Breast epithelium (tissue), 4 donors: Measurements from ENCODE around the gene SLC25A27. TPM values are rescaled to one million over a fixed set of nuclear protein-coding genes. Genes with fewer than 3 reads are reported as not detected.
A peak's percentile ranks its signal among the peaks of the same experiment; 100 is the strongest.

Experiments used
- DNase-seq, 2 donors: peaks; one replicate each; pipeline ENCODE4 v3.0.0-alpha.2; 2019; ENCODE audit warnings: low spot score in 2 of 2
- H3K27ac ChIP-seq, 2 donors: fragments of 200-600 bp; sonication (generic) in 1 of 2; one replicate each; pipeline ENCODE4 v1.5.1; 2016 to 2019; ENCODE audit warnings: mild to moderate bottlenecking in 1 of 2
- H3K27me3 ChIP-seq, 2 donors: fragments of 200-600 bp; sonication (generic) in 1 of 2; one replicate each; pipeline versions ENCODE4 v1.5.1 to v1.6.0; 2017 to 2019; ENCODE audit warnings: control low read depth in 1 of 2, mild to moderate bottlenecking in 1 of 2
- H3K36me3 ChIP-seq: fragments of 200-600 bp; one replicate; pipeline ENCODE4 v1.5.1; 2019
- H3K4me1 ChIP-seq, 2 donors: fragments of 200-600 bp; sonication (generic); one replicate each; pipeline ENCODE4 v1.5.1; 2016 to 2019; ENCODE audit warnings: control low read depth in 1 of 2
- H3K4me3 ChIP-seq, 3 donors: fragments of 200-600 bp; sonication (generic); 1 replicate in 2 of 3; 2 replicates in 1 of 3; pipeline ENCODE4 v1.5.1; 2016 to 2019; ENCODE audit warnings: mild to moderate bottlenecking in 3 of 3, moderate library complexity in 2 of 3
- H3K9me3 ChIP-seq, 2 donors: fragments of 200-600 bp; sonication (generic) in 1 of 2; one replicate each; pipeline ENCODE4 v1.5.1; 2016 to 2019; ENCODE audit warnings: control low read depth in 1 of 2
- POLR2A ChIP-seq: fragments of 450-650 bp; IDR thresholded peaks from one replicate; pipeline ENCODE4 v1.6.1; 2016; ENCODE audit warnings: antibody characterized with exemption, mild to moderate bottlenecking, moderate library complexity
- POLR2AphosphoS5 ChIP-seq, 3 donors: sonication (generic); formaldehyde crosslinking; IDR thresholded peaks; one replicate each; pipeline ENCODE4 v1.6.1; 2017; ENCODE audit warnings: antibody characterized with exemption in 3 of 3
- intact Hi-C: fragments of 100-400 bp; cut with DNase I; formaldehyde crosslinking; loops from one replicate; pipeline ENCODE4 v1.15.1; 2023; ENCODE audit warnings: low total_unique reads
- total RNA-seq, 3 donors: library from RNA; depleted of rRNA; stranded (reverse); fragments of >200 nt; gene quantifications; one replicate each; pipeline ENCODE4 v1.1.0, GENCODE V29; 2016
- TF ChIP-seq, protein P1 (sequence below), 3 donors: fragments of 450-650 bp; IDR thresholded peaks; one replicate each; pipeline ENCODE4 v1.5.1; 2016 to 2017; ENCODE audit warnings: antibody characterized with exemption in 3 of 3, mild to moderate bottlenecking in 3 of 3, moderate library complexity in 3 of 3

Gene SLC25A27
- total RNA-seq, 3 donors from 2014 or later, result 27.0 to 81.7 (median 37.4) TPM

DNA sequence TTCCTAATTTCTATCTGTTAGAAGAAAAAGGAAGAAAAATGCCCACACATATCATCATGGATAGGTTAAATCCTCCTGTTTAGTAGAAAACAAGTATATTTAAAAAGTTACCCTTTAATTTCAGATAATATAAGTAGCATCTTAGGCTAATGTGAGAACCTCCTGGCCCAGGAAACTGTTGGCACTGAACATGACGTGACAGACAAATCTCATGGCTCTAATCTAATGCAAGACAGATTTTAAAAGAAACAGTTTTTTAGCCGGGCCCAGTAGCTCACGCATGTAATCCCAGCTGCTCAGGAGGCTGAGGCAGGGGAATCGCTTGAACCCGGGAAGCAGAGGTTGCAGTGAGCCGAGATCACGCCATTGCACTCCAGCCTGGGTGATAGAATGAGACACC lies 23.1 kb upstream of the SLC25A27 start:
- Histone ChIP-seq H3K27me3 (no peaks in the 10 kb centered on the region), H3K4me1 (no peaks in the 10 kb centered on the region), H3K9me3 (no peaks in the 10 kb centered on the region), H3K4me3 (no peak overlapping the region), H3K27ac (peak overlapping the region in 1 of 2 donors; percentile 46), H3K36me3 (no peaks in the 10 kb centered on the region)
- no peak for TF ChIP-seq POLR2AphosphoS5 (IDR thresholded peaks at IDR 0.05)
- TF ChIP-seq, protein P1, sequence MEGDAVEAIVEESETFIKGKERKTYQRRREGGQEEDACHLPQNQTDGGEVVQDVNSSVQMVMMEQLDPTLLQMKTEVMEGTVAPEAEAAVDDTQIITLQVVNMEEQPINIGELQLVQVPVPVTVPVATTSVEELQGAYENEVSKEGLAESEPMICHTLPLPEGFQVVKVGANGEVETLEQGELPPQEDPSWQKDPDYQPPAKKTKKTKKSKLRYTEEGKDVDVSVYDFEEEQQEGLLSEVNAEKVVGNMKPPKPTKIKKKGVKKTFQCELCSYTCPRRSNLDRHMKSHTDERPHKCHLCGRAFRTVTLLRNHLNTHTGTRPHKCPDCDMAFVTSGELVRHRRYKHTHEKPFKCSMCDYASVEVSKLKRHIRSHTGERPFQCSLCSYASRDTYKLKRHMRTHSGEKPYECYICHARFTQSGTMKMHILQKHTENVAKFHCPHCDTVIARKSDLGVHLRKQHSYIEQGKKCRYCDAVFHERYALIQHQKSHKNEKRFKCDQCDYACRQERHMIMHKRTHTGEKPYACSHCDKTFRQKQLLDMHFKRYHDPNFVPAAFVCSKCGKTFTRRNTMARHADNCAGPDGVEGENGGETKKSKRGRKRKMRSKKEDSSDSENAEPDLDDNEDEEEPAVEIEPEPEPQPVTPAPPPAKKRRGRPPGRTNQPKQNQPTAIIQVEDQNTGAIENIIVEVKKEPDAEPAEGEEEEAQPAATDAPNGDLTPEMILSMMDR (IDR thresholded peaks at IDR 0.05), result no peak
- no peak for TF ChIP-seq POLR2A
- intact Hi-C loops, result no loop called here
- no peak for DNase-seq

DNA sequence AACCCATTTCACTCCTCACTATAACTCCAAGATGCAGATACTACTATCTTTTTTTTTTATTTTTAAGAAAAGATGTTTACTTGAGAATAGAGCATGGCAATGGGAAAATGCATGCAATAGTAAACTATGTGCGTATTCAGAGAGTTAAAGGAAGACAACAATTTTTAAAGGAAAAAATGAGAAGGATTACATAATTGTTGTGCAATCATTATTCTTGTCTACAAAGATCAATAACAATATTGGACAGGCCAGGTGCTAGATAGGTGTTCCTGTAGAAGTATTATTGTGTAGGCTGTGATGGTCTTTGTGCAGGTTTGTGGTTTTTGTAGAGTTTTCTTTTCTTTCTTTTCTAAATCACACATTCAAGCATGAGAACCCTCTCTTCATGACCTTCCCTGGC lies 20.7 kb upstream of the SLC25A27 start:
- intact Hi-C loops, result no loop called here

DNA sequence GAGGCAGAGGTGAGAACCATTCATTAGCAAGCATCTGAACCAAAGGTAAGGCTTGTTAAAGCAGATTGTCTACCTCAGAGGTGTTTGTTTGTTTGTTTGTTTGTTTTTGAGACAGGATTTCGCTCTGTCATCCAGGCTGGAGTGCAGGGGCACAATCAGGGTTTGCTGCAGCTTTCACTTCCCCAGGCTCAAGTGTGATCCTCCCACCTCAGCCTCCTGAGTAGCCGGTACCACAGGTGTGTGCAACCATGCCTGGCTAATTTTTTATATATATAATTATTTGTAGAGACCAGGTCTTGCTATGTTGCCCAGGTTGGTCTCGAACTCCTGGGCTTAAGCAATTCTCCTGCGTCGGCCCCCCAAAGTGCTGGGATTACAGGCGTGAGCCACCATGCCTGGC lies 17.3 kb upstream of the SLC25A27 start:
- Histone ChIP-seq H3K4me3 (no peak overlapping the region), H3K36me3 (no peaks in the 10 kb centered on the region), H3K9me3 (no peaks in the 10 kb centered on the region), H3K4me1 (no peaks in the 10 kb centered on the region), H3K27me3 (no peaks in the 10 kb centered on the region), H3K27ac (no peak overlapping the region)
- intact Hi-C loops, result no loop called here
- DNase-seq, result no peak
- TF ChIP-seq POLR2AphosphoS5 (IDR thresholded peaks at IDR 0.05) (no peak), POLR2A (no peak)
- TF ChIP-seq, protein P1 (IDR thresholded peaks at IDR 0.05), result no peak

More for the DNA sequence above, 20.7 kb upstream of the SLC25A27 start:
- Histone ChIP-seq H3K4me1 (no peaks in the 10 kb centered on the region), H3K36me3 (no peaks in the 10 kb centered on the region), H3K9me3 (no peaks in the 10 kb centered on the region), H3K27ac (no peak overlapping the region), H3K27me3 (no peaks in the 10 kb centered on the region), H3K4me3 (no peak overlapping the region)
- DNase-seq, result no peak
- TF ChIP-seq, protein P1 (IDR thresholded peaks at IDR 0.05), result no peak
- no peak for TF ChIP-seq POLR2AphosphoS5 (IDR thresholded peaks at IDR 0.05)
- TF ChIP-seq POLR2A, result no peak

- TF ChIP-seq, protein P1 (IDR thresholded peaks at IDR 0.05), result no peak
- TF ChIP-seq POLR2AphosphoS5 (IDR thresholded peaks at IDR 0.05), result no peak
- TF ChIP-seq POLR2A, result no peak
- Histone ChIP-seq H3K36me3 (no peaks in the 10 kb centered on the region), H3K4me3 (no peak overlapping the region), H3K4me1 (no peaks in the 10 kb centered on the region), H3K27ac (no peak overlapping the region), H3K27me3 (no peaks in the 10 kb centered on the region), H3K9me3 (no peaks in the 10 kb centered on the region)
- intact Hi-C loops, result no loop called here
- DNase-seq, result no peak
Measured at GRCh38 chr6:46637145-46637544, 15.6 kb upstream of the SLC25A27 start.

DNA sequence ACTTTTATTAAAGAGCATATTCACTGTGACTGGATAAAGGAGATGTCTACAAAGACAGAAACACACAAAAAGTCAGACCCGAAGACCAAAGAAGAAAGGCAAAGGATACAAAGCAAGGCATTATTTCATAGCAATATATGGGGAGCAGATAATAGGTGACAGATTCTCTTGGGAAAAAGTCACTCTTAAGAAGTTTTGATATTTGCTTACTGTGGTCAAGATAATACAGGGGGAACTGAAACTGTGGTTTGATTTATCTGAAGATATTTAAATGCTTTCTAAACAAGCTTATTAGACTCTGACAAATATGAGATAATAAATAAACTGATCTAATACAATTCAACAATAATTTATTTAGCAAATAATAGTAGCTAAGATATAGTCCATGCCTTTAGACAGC lies 14.8 kb upstream of the SLC25A27 start:
- H3K9me3 ChIP-seq, result no peaks in the 10 kb centered on the region
- intact Hi-C loops, result no loop called here
- H3K4me1 ChIP-seq, result no peaks in the 10 kb centered on the region
- H3K27ac ChIP-seq, result no peak overlapping the region
- no peaks in the 10 kb centered on the region for H3K27me3 ChIP-seq
- H3K4me3 ChIP-seq, result no peak overlapping the region
- TF ChIP-seq POLR2A (no peak), POLR2AphosphoS5 (IDR thresholded peaks at IDR 0.05) (no peak)
- TF ChIP-seq, protein P1 (IDR thresholded peaks at IDR 0.05), result no peak
- H3K36me3 ChIP-seq, result no peaks in the 10 kb centered on the region
- DNase-seq, result no peak
